Activated T-cell treated with anti-CD3 and anti-CD28 coated beads for 48 hours (primary cell): ENCODE data around the gene ZNHIT3.
A peak's percentile ranks its signal among the peaks of the same experiment; 100 is the strongest.

Experiments used
- DNase-seq: peaks from one replicate; pipeline ENCODE4 v3.0.0-alpha.2; 2020; ENCODE audit warnings: low read depth

ZNHIT3 gene

DNA sequence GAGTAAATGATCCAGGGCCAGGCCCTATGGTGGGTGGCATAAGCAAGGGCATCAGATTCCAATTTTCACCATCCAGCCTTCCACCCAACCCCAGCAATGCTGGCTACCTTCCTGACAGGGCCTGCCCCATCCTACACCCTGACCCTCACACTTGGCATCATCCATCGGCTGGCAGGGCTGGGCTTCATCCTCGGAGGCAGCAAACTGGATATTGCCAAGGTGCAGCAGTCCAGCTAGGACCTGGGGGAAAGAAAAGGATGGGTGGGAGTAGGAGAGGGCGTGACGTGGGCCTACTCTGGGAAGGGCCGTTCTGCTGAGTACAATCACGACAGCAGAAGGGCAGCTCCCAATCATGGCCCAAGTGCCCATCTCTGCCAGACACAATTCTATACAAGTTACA is 24.7 kb downstream of the ZNHIT3 start:
- no peak for DNase-seq

GRCh38 chr17:36512641-36513040 is 26.2 kb downstream of the ZNHIT3 start:
- no peak for DNase-seq

DNA sequence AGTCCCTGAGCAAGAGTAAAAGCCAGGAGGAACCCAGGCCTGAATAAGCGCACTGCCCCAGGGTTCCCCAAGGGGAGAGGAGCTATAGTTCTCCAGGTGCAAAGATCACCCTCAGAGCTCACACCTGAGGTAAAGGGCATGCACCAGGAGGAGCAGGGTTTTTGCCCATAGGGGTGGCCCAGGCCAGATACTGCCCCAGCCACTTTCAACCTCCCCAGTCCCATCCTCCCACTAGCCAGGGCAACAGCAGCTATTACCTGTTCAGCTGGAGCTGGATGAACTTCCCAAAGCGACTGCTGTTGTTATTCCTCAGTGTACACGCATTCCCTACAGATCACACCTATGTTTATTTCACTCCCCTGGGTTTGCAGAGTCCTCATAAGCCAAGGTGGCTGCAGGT is 28.4 kb downstream of the ZNHIT3 start:
- DNase-seq: no peak

DNA sequence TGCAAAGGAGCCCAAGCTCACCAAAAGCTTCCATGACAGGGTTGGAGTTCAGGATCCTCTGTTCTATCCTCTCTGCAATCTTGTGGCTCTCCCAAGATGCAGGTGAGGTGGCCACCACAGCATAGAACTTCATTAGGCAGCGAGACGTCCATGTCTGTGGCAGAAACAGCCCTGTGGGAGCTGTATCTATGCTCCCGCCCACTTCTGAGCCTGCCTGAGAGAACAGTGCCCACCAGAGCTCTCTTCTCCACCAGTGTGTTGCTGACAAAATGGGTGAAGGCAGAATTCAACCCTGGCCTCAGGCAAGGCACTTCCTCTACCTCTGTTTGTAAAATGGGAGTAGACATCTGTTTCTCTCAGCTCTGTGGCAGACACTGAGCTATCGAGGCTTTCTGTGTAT is 29.4 kb downstream of the ZNHIT3 start:
- DNase-seq: no peak

DNA sequence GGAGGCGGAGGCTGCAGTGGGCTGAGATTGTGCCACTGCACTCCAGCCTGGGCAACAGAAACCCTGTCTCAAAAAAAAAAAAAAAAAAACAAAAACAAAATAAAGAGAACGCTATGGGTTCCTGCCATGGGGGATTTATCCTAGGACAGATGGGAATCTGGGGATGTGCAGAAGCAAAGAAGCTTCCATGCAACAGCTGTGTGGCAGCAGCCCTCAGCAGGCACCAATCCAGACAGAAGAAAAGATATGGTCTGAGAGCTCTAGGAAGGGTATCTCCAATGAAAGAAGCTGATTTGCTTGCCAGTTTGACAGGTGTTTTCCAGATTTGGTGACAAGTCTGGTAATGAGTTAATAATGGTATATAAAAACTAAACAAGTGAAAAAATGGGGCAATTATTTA is 36.6 kb downstream of the ZNHIT3 start:
- DNase-seq: no peak

DNA sequence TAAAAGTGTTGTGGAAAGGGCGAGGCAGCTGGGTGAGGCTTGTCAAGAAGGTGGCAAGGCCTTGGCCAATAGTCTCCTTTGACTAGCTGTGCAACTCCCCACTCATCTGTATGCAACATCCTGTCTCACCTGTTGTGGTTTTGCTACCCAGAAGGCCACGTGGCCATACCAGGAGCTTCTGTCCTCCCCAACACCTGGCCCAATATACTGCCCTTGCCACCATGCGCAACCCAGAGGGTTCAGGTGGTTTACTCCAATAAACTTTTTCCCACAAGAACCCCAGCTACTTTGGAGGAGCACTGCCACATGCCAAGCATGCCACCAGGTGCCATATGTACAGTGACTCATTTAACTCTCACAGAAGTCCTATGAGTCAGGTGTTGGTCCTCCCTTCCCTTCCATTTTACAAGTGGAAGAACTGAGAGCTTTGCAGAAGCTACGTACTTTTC is 38.0 kb downstream of the ZNHIT3 start:
- DNase-seq: peak; percentile 4

DNA sequence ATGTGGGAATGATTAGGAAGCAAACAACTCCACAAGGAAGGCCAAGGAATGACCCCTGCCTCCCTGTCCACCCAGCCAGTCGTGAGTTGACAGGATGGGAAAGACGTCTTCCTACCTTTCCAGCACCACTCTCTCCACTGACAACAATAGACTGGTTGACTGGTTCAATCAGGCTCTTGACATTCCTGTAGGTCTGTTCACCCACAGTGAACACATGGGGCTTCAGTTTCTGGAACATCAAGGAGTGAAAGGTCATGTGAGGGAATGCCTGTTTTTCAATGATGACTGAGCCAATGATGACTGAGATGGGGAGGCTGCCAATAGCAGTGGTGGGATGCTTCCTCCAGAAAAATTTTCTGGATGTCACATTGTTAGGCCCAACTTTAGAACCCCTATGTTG is 38.6 kb downstream of the ZNHIT3 start:
- DNase-seq: no peak

- no peak for DNase-seq
Measured at GRCh38 chr17:36525888-36526287, 39.4 kb downstream of the ZNHIT3 start.

DNA sequence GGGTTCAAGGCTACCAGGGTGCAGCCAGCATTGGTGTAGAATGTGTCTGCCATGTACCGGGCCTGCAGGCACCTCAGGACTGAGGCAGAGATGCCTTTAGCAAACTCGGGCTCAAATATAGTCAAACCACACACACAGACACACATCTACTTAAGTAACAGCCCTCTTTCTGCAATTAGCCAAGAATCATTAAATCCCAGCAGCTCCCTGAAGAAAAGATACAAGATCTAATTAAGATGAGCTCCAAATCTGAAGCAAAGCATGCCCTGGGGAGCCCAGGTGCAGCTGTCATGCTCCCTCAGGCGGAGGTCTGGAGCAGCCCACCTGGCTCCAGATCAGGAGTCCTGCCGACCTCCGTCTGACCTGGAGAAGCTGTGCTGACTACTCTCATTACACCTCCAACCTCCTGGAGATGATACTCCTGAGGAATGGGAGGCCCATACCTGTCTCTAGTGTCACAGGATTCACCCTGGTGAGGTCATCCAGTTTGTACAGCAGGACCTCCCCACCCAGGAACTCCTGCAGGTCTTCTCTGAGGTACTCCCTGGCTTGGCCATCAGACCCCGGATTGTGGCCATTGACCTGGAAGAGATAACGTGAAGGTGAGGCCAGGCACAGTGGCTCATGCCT is 41.3 kb downstream of the ZNHIT3 start:
- DNase-seq: no peak

DNA sequence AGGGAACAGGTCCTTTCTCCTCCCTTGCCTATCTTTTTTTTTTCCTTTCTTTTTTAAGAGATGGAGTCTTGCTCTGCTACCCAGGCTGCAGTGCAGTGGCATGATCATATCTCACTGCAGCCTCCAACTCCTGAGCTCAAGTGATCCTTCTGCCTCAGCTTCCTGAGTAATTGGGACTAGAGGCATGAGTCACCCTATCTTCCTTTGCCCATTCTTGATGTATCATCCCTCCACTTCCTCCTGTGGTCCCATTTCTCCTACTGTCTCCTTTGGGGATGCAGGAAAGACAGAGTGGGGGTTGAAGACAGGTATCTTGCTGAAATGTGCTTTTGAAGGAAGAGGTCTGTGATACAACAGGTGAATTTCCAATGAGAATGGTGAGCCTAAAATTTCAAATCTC is 42.6 kb downstream of the ZNHIT3 start:
- no peak for DNase-seq

DNA sequence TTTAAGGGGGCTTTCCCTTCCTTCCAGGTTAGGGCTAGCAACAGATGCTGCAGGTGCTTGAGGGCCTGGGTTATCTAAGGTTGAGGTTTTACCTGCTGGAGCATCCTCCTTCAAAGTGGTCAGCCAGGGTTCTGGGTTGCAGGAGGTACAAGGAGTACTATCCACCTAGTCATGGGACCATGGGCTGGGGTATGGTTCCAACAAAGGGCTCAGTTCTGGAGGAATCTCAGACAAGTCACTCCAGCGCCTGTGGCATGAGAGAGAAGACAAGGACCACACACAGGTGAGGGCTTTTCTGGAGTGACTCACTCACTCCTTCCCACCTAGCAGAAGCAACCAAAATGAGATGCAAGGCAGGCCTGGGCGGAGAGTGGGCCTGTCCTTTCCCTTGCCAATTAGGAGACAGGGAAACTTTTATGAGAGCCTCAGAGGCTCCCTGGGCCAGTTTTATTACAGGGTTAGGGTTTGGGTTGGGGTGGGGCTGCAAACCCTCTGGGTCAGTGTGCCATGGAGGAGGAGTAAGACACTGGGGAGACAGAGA is 46.0 kb downstream of the ZNHIT3 start:
- no peak for DNase-seq

DNA sequence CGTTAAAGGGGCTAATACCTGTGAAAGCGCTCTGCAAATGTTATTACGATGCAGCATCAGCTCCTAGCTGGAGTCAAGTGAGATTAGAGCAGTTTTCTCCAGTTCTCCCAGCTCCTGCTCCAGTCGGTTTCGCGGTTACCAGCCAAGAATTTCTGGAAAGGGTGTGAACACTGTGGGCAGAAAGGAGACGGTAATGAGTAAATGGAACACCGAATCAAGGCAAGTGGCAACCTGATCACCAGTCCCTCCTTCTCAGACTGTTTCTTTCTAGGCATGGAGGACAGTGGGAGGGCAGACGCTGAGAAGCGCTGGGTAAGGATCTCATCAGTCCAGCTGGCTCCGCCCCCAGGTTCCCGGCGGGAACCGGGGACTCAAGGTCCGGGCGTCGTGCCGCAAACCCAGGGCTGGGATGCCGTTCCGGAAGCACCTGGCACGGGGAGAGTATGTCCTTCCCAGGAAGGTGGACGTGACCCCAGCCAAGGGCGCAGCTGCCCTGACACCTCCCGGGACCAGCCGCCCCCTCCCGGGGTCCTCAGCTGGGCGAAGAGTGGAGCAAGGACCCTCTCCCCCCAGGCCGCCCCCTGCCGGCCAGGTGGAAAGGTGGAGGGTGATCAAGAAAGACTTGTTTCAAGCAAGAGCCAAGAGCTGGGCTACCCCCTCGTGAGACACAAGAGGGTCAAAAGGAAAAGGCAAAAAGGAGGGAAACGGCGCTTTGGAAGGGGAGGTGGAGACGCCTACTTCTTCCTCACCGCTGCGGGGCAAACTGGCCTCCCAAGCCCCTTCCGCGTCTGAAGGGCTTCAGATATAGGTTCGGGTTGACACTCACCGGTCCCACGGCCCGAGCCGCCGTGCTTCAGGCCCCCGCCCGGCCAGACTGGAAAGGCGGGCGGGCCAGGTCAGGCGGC is 47.7 kb downstream of the ZNHIT3 start:
- DNase-seq: peak; percentile 37

DNA sequence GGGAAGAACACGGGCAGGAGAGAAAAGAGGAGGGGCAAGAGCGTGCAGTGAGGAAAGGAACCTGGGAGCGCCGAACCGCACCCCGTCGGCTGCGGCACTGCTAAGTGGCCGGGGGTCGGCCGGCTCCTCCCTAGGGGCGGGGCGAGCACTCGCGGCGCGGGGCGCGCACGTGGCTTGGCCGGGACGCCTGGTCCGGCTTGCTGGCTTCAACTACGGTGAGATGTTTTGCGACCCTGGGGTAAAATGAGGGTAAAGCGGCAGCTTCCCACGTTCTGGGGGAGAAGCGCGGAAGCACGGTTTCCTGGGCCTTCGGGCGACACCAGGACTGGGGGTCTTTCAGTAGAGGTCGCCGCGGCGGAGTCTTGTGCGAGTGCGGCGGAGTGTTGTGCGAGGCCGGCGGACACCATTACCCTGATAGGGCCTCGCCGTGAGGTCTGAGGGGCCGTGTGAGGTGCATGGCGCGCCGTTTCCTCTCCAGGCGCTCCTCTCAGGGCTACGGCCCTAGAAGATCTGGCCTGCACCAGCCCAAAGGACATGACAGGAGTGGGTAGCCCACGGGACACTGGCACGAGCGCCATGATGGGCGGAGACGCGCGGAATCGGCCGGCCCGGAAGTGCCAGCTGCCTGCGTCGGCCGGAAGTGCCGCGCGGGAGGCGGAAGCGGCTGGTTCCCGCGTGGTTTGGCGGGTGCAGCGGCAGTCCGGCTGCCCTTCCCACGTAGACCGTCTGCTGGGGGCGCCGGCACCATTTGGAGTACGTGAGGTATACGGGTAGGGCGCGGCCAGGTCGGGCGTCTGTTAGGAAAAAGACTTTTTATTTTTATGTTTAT is 48.6 kb downstream of the ZNHIT3 start, which contains the start of the genes MYO19 and PIGW:
Gene MYO19 (minus strand): TSS at position 29 of the 829 bp plus-strand sequence. CDS start 2,330 bp downstream, outside the sequence.
Gene PIGW (plus strand): TSS at position 148 of the 829 bp plus-strand sequence. CDS start 2,115 bp downstream, outside the sequence.
- DNase-seq: peak; percentile 89

DNA sequence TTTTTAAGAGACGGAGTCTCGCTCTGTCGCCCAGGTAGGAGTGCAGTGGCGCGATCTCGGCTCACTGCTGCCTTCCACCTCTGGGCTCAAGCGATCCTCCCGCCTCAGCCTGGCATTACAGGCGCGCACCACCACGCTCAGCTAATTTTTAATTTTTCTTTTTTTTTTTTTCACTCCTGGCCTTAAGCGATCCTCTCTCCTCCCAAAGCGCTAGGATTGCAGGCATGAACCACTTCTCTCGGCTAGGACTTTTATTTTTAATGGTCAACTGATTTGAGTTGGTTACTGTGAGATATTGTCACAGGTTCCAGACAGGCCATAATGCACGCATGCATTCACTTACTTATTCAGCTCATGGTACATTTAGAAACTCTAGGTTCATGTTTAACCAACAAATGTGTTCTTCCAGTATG is 49.2 kb downstream of the ZNHIT3 start:
- no peak for DNase-seq

DNA sequence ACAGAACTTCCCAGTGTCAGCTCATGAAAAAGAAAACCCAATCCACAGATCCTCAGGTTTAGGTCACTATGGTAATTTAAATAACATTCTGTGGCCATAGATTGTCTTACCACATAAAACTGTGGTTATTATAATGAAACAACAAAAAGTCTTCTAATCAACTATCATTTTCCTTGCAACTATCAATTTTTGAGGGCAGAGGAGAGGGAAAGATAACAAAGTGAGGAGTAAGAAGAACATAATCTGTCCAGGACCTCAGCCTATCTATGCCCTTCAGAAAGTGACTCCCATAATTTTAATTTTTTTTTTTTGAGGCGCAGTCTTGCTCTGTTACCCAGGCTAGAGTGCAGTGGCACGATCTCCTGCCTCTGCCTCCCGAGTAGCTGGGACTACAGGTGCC is 54.2 kb downstream of the ZNHIT3 start:
- no peak for DNase-seq

DNA sequence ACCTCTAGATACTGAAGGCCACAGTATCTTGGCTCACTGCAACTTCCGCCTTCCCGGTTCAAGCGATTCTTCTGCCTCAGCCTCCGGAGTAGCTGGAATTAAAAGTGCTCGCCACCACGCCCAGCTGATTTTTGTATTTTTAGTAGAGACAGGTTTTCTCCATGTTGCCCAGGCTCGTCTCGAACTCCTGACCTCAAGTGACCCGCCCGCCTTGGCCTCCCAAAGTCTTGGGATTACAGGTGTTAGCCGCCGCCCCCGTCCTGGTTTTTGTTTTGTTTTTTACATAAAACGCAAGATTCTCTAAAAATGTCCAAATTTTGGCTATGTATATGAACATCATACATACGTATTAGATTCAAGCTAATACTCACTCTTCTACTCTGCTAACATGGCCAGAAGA is 56.3 kb downstream of the ZNHIT3 start:
- DNase-seq: no peak

DNA sequence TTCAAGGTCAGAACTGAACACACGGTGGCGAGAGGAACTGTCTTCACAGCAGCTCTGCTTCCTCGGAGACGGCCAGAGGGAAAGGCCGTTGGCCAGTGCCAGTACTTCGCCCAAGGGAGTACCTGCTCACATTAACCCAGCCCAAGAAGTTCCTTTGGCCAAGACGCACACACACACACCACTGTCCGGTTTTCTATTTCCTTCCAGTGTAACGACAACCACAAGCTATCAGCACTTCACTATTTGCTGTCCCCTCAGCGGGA is 57.5 kb downstream of the ZNHIT3 start:
- no peak for DNase-seq

DNA sequence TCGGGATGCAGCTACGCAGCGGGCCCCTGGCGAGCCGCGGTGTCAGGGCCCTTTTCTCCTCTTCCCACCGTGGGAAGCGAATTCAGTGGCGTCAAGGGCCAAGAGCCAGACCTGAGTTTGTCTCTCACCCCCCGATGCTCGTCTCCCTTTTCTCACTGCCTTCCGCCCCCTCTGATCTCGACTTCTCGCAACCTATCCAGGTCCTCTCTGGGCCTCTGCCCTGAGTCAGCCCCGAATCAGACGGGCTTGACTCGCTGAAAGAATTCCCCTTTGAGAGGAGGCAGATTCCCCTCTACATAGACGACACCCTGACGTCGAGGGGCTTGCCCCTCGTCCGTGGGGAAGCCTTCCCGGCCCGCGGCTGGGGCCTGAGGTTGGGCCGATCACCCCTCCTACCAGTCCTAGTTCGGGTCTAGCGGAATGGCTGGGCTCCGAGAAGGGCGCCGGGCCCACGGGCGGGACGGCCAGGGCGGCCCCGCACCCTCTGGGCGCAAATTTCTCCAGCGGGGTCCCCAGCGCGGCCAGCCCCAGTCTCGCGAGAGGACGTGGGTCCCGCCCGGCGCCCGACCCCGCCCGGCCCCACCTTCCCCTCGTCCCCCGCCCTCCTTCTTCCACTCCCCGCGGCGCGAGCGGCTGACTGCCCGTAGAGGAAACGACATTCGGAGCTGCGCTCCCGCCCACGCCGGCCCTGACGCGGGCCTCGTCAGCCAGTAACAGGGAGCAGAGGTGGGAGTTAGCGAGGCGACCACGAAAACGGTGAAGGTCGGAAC is 58.0 kb downstream of the ZNHIT3 start, which contains the start of gene GGNBP2:
Gene GGNBP2 (plus strand): TSS at position 613 of the 770 bp plus-strand sequence. CDS start 806 bp downstream, outside the sequence.
- peak; percentile 88 for DNase-seq

DNA sequence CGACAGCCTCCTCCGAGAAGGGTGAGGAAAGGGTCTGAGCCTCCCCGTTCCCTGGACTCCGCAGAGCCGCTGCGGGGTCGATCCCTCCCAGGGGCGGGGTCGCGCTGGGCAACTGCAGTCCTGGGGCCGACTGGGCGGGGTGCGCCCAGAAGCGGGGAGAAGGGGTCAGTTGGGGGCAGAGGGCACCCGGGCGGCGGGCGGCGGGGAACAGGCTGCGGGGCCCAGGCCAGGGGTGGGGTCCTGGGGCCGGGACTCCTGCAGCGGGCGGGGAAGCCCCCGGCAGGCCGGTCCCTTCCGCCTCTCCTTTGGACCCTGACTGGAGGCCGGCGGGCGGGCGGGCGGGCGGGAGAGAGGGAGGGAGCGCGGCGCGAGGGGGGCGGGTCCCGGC is 58.6 kb downstream of the ZNHIT3 start:
- no peak for DNase-seq
